GM15510 (cell line): ENCODE data around the gene ADAMTSL3.

ENCODE experiments used
- POLR2A ChIP-seq: IDR thresholded peaks from 3 replicates; pipeline ENCODE4 v1.6.1; 2011; ENCODE audit warnings: borderline replicate concordance; ENCODE audit not compliant: insufficient read length; ENCODE audit errors: extremely low read depth

Gene ADAMTSL3

GRCh38 chr15:84079885-84080777 is 426.2 kb downstream of the ADAMTSL3 start:
- no peak for TF ChIP-seq POLR2A

- TF ChIP-seq POLR2A, result no peak
Observed at GRCh38 chr15:84081391-84082168, 427.7 kb downstream of the ADAMTSL3 start.

GRCh38 chr15:84082739-84083138 is 428.8 kb downstream of the ADAMTSL3 start:
- no peak for TF ChIP-seq POLR2A
